GM18498 (cell line): ENCODE data around the gene EEF2K.

Experiments
- ATAC-seq: cut with Tn5 transposase; IDR thresholded peaks from one replicate; pipeline ENCODE4 v1.9.1; 2021; ENCODE audit warnings: mild to moderate bottlenecking, moderate library complexity; ENCODE audit not compliant: unreplicated experiment

The EEF2K gene

DNA sequence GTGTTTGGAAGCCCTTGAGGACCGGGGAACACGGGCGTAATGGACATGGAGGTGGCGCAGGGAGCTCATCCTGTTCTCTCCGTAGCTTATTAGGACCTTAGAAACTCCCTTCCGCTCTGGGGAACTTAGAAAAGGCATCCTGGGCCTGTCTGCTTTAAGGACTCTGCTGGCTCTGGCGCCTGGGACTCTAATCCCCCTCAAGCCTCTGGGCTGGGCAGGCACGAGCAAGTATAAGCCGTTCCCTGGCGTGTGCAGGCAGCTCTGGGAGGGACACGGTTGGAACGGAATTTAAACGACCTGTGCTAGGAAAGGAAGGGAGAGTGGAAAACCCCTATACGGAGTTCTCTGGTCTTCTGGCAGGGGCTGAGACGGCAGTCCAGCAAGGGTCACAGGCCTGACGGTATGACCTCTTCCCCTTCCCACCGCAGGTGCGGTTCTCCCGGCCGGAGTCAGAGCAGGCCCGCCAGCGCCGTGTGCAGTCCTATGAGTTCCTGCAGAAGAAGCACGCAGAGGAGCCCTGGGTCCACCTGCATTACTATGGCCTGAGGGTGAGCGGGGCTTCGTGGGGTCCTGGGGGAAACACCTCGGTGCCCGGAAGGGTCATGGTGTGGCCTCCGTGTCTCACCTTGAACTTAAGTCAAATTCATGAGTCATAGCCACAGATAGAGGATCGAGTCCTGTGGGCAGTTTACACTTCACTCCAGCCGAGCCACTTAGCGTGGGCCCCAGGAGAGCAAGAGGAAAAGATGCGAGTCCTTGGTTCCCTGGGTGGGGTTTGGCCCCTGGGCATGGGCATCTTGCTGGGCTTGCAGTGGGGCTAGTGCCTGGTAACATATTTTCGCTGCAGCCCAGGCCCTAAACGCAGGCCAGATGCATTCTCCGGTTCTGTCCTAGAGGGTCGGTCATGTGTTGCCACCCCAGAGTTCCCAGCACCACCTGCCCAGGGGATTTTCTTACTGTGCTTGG is 108.9 kb downstream of the EEF2K start:
- ATAC-seq = no peak

DNA sequence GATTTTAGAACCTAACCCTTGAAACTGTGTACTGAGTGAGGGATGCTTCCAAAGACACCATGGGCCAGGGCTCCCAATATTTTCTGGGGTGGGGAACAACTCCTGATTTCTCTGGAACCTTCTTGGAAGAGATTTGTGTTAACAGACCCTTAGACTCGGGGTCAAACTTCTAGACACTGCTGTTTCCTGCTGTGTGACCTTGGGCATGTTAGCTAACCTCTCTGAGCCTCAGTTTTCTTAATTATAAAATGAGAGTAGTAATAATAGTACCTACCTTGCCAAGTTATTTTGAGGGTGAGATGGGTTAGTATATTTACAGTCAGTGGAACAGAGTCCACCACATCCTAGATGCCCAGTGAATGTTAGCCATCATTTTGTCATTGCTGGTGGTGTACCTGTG is 109.9 kb downstream of the EEF2K start:
- no peak for ATAC-seq

DNA sequence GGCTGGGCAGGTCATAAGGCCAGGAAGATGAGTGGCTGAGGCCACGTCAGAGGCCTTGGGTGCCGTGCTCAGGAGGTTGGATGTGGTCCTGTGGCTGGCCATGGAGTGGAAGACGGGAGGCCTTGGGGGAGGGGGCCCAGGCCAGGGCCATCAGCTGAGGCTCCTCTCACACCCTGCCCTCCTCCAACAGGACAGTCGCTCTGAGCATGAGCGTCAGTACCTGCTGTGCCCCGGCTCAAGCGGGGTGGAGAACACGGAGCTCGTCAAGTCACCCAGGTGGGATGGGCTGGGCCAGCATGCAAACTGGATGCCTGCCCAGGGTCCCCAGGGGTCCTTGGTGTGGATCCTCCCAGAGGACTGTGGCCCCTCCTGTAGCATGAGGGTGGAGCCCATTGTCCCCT is 110.3 kb downstream of the EEF2K start:
- no peak for ATAC-seq

DNA sequence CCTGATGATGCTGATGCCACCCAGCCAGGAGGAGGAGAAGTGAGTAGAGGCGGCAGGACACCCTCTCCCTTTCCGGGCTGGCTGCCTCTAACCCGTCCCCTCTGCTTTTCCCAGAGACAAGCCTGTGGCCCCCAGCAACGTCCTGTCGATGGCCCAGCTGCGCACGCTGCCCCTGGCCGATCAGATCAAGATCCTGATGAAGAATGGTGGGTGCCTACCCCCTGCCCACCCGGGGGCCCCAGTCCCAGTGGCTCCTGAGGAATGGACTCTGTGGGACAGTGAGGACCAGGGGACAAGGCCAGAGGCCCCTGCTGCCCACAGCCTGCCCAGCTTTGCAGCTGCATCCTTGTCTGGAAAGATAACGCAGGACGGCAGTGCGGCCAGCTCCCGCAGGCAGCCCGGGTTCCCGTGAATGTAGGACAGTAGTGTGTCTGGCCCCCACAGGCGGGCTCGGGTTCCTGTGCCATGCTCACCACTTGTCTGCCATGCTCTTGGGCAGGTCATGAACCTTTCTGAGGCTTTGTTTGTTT is 111.0 kb downstream of the EEF2K start:
- no peak for ATAC-seq

DNA sequence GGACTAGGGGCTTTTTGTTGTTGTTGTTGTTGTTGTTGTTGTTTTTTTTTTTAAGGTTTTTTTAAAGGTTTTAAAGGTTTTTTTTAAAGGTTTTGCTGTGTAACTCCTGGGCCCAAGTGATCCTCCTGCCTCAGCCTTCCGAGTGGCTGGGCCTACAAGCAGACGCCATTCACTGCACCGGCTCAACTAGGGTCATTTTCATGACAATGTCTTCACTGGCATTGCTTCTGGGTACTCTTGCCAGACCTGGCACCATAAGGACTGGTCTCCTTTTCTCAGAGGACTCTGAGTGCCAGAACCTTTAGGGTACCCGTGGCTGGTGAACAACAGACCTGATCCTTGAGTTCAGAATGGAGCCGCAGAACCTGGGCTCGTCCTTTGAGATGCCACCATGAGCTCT is 111.5 kb downstream of the EEF2K start:
- ATAC-seq = no peak

DNA sequence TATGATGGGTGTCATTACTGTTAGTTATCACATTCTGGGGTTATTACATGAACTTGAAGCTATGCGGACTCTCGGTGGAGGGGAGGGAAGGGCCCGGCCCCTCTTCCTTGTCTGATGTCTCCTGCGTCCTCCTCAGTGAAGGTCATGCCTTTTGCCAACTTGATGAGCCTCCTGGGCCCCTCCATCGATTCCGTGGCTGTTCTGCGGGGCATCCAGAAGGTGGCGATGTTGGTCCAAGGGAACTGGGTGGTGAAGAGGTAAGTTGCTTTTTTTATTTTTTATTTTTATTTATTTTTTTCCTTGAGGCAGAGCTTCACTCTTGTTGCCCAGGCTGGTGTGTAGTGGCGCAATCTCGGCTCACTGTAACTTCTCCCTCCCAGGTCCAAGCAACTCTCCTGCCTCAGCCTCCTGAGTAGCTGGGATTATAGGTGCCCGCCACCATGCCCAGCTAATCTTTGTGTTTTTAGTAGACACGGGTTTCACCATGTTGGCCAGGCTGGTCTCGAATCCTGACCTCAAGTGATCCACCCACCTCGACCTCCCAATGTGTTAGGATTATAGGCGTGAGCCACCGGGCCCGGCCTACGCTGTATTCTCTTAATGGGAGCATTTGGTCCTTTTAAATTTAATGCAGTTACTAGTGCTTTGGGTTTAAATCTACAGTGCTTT is 112.7 kb downstream of the EEF2K start:
- no peak for ATAC-seq

DNA sequence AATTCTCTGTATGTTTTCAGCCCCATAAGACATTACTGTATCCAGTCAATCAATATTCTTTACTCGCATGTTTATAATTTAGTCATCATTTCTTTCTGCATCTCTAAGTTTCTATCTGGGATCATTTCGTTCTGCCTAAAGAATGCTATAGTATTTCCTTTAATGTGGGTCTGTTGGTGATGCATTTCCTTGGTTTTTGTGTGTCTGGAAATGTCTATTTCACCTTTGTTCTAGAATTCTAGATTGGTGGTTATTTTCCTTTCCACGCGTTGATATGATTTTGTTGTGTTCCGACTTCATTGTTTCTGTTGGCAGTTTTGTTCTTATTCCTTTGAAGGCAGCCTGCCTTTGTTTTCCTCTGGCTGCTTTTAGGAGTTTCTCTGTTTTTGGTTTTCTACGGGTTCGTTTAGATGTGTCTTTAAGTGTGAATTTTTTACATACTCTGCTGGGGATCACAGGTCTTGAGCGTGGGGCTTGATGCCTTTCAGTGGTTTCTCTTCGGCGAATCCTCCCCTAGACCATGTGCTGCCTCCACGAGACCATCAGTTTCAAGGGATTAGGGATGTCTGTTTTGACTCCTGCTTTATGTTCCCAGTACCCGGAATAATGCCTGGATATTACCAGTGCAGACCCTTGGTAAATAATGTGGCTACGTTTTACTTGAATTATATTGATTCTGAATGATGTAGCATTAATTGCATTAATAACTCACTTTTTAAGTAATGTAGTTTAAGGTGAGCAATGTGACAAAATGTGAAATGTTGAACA is 114.7 kb downstream of the EEF2K start:
- ATAC-seq = no peak

DNA sequence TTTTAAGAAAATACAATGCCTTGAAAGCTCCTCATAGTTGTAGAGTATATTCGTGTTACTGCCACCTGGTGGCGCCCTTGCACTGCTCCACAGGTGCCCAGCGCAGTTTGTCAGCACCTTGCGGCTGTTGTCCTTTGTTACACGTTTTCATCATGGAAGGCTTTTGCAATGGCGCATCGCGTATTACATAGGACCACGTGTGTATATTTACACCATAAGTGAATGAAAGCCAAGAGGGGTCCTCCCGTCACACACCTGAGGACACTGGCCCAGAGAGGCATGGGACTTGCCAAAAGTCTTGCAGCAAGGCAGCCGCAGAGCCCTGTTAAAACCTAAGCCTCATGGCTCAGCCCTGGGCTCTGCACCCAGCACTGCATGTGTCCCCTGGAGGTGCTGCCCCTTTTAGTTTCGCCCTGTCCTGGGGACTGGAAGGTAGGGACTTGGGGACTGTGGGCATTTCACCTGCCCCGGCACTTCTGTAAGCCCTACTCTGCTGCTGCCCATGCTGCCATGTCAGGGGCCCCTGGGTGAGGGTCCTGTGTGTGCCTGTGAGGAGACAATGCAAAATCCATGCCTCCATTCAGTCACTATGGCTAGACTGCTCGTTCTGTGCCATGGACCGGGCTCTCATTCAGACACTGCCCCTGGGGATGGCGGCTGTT is 115.4 kb downstream of the EEF2K start:
- no peak for ATAC-seq

DNA sequence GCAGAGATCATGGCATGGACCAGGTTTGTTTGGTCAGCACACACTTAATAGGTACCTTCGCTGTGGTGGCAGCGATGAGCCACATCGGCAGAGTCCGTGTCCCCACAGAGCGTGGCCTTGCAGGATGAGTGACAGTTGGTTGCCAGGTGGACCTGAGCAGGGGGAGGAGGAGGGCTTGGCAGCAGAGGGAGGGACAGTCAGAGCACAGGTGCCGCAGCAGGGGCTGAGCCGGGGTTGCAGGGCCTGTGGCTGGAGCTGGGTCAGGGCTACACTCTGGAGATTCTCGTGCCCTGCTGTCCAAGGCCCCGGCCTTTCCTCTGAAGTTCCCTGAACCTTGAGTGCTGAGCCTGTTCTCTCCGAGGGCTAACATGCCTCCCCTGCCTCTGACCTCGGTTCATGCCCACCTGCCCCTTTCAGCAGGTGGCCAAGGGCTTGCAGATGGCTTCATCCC is 116.0 kb downstream of the EEF2K start:
- ATAC-seq = no peak

DNA sequence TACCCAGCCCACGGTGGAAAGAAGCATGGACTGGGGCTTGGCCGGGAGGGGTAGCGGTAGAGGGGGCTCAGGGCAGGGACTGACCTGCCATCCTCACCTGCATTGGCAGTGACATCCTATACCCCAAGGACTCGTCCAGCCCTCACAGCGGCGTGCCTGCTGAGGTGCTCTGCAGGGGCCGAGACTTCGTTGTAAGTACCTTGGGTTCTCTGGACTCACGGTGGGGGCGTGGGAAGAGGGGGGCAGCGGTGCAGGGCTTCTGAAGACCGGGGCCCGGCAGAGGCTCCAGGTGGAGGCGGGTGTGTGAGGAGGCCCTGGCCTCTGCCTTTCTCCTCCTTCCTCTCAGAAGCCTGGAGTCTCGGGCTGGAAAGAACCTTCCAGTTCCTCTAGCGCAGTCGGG is 116.7 kb downstream of the EEF2K start:
- no peak for ATAC-seq

DNA sequence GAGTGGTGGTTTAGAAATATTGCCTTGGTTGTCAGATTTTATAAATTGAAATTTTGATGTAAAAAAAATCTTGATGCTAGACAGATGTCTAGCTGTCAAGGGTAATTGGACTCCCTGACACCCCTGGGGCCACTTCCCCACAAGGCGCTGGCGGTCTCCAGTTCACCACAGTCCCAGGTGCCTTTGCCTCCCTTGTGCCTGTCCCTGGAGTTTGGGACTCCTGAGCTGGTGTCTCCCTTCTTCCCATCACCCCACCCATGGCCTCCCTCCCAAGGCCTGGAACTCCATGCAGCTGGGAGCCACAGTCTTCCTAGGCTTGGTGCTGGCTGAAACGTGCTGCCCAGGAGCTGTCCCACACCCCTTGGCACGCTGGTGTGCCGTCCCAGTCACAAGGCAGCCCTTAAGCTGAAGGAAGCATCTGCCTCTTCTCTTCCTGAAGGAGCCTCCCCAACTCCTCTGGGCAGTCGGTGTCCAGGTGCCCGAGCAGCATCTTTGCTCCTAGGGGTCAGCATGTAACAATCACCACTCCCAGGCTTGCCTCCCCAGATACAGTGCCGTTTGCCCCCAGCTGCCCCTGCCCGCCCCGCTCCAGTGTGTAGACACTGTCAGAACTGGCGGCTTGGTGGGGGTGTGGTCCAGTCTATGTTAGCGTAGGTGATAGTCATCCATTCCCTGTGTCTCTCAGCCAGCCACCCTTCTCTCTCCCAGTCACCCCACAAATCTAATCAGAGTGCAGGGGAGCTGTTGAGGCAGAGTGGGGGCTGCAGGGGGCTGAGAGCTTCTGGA is 117.3 kb downstream of the EEF2K start:
- no peak for ATAC-seq

DNA sequence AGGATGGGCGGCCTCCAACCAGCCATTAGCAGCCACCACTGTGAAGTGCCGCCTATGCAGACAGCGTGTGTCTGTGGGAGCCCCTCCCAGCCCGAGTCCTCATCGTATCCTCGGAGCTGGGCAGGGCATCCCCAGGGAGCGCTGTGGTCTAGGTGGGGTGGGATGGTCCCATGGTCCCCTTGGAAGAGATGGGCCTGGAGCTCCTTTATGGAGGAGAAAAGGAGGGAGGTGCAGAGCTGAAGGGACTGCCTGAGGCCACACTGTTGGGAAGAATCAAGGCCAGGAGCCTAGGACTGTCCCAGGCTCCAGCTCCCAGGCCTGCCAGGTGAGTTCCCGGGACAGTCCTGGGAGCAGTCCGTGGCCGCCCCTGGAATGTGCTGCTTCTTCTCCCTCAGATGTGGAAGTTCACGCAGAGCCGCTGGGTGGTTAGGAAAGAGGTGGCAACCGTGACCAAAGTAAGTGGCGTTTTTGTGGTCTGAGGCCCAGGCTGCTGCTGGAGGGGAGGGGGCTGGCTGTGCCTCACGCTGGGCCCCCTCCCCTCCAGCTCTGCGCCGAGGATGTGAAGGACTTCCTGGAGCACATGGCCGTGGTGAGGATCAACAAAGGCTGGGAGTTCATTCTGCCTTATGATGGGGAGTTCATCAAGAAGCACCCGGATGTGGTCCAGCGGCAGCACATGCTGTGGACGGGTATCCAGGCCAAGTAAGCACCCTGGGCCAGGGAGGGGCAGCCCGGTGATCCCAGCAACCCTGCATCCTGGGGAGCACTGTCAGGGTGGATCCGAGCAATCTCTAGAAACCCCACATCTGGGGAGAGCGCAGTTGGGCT is 118.1 kb downstream of the EEF2K start:
- ATAC-seq = no peak

DNA sequence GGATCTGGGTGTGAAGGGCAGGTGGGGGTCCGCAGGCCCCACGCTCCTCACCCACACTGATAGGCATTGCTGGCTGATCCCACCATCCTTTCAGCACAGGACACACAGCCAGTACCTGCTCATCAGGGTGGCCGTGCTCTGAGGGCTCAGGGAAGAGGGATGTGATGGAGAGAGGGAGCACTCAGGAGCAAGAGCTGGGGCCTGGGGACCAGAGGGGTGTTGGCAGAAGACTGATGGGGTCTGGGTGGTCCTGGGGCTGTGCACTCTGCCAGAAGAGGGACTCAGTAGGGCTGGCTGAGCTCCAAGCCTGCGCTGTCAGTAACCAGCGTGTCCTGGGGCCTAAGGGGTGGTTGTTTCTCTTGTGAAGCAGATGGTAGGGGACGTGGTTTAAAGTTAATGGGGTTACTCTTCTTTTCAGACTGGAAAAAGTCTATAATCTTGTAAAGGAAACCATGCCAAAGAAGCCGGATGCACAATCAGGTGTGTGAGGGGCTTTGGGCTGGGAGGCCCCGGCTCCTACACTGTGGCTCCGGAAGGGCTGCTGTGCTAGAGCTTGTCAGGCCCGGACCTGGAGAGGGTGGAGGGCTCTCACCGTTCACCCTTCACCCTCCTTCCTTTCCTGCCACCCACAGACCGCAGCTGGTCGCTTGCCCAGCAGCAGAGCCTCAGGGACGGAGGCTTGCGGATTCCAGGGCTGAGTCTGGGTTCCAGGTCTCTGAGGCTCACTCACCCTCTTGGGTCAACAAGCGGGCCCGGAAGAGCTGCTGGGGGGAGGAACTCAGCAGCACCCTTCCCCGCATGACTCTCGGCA is 118.9 kb downstream of the EEF2K start:
- no peak for ATAC-seq

DNA sequence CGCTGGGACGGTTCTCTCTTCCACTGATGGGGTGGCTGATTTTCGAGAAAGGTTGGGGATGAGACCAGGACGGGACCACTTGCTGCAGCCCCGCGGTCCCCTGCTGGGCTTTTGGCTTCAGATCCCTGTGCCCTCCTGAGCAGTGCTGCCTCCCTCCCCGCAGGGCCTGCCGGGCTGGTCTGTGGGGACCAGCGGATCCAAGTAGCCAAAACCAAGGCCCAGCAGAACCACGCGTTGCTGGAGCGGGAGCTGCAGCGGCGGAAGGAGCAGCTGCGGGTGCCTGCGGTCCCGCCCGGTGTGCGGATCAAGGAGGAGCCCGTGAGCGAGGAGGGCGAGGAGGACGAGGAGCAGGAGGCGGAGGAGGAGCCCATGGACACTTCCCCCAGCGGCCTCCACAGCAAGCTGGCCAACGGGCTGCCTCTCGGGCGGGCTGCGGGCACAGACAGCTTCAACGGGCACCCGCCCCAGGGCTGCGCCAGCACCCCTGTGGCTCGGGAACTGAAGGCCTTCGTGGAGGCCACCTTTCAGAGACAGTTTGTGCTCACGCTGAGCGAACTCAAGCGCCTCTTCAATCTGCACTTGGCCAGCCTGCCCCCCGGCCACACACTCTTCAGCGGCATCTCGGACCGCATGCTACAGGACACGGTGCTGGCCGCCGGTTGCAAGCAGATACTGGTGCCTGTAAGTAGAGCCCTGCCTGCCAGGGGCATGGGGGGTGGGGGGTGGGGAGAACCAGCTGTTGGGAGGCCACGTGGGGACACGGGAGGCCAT is 119.7 kb downstream of the EEF2K start:
- no peak for ATAC-seq

DNA sequence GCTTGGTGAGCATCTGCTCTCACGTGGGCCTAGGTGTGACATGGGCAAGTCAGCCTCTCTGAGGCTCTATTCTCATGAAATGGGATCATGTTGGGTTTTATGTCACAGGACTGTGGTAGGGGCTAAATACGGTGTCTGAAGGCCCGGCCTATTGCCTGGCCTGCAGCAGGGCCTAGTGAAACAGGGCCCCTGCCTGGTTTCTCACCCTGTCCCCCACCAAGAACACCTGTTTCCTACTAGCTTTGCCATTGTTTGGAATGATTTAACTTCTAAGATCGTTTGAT is 120.2 kb downstream of the EEF2K start:
- ATAC-seq = no peak

DNA sequence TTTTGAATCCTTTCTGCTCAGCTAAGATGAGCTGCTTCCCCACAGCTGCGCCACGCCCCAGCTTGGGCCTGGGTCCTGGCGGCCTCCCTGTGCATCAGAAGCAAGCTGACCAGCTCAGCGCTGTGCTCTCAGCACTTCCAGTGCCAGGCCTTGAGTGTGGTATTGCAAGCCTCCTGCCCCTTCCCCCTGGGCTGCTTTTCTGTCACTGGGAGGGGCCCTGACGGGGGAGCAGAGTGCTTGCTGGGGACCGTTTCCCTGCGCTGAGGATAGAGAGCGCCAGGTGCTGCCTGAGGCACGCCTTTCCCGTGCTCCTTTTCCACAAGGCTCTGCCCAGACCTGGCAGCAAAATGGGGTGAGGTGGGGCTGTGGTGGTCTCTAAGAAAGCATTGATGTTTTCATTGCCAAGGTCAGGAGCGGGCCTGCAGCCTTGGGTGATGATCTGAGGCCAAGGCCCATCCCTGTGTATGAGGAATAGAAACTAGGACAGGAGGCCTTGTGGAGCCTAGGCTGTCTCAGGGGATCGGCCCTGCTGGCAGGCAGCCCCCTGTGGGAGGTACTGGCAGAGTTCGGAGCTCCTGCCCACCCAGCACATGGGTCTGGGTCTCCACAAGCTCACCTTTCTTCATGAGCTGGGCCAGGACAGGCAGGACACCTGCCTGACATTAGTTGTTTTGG is 120.8 kb downstream of the EEF2K start:
- ATAC-seq = no peak

DNA sequence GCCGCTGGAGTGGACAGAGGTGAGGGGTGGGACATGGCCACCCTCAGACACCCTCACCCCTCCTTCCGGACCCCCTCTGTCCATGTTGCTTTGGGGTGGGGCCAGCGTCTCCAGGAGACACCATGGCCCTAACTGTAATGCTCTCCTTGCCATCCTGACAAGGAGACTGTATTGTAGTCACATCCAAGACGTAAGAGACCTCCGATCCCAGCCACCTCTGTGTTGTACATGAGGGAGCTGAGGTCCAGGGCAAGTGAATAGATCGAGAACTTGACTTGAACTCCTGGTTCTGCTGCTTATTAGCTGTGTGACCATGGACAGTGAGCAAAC is 121.3 kb downstream of the EEF2K start:
- no peak for ATAC-seq
